NCI-H1930 (cell line): ENCODE data around the gene GPRIN3.
"Not testable (repeated sequence)": the region's sequence is repeated elsewhere in the genome, so short reads cannot be mapped to it uniquely, and the experiment has no call there.

ENCODE experiments used
- DNase-seq, 2 experiments: peaks; one replicate each; lab custom pipeline; 2025; lab: John Stamatoyannopoulos, UW

GPRIN3 gene

DNA sequence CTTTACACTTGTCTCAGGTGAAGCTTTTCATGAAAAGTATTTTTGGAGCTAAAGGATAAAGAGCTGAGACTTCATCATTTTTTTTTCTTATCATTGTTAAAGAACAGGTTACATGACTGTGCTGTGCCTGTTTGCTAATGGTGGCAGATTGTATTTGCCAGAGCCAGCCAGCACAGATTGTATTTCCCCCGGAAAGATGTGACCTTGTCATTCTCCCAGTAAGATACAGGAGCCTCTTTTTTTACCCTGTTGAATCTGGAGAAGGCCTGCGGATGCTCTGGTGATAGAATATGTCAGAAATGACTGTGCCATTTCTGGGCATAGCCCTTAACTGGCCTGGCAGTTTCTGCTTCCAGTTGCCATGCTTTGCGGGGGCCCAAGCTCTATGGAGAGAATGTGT, 91.9 kb downstream of the GPRIN3 start:
- DNase-seq, result no peak

DNA sequence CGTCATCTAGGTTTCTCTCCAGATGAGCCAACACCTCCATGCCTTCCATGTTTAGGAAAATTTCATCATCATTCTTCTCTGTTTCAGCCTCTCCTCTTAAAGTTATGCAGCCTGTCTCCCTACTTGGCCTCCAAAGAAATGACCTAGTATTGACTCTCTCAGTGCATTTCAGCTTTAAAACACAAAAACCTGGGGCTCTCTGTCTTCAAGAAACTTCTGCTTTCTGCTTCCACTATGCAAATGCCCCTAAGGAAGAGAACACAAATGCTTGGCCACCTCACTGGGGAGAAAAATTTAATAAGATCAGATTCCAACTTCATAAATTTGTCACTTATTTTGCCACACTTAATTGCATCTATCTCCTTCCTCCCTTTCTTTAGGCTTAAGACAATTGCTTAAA, 93.3 kb downstream of the GPRIN3 start:
- DNase-seq, result no peak

DNA sequence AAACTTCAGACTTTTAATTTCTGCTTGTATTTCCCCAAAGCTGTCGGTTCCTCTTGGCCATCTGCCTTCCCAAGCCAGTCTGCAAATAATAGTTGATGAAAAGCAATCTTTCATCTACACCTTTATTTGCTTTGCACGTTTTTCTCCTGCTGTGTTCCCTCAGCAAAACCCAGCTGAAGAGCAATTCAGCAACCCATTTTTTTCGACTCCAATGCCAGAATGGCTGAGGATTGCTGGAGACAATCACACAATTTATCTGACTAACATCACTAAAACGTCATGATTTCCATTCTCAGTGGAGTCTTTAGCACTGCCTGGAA, 94.3 kb downstream of the GPRIN3 start:
- DNase-seq, result no peak

DNA sequence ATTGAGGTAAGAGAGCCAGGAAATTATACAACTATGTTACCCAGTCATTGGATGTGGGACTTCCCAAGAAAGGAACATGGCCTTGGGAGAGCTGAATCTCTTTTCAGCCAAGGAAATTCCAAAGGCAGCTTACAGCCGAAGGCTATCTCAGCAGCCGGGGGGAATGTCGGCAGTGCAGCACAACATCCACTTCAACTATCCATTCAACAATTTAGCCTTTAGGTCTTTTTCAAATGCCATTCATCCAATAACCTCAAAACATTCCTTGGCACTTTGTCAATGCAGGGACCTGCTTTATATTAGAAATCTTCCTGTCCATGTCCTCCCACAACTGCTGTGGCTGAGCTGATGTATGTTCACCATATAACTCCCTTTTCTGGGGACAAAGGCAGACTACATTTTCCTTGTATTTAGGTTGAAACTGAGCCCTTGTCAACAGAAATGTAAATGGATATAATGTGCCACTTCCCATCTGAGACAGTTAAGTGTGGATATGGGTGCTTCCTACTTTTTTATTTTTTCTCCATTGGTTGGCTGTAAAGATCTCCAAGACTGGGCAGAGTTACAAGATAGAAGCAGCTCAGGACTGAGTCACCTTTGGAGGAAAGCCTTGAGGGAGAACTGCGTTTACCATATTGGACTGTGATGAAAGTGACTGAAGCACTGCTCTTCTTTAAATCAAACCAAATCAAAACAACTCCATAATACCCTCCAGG, 94.8 kb downstream of the GPRIN3 start:
- DNase-seq, result no peak

DNA sequence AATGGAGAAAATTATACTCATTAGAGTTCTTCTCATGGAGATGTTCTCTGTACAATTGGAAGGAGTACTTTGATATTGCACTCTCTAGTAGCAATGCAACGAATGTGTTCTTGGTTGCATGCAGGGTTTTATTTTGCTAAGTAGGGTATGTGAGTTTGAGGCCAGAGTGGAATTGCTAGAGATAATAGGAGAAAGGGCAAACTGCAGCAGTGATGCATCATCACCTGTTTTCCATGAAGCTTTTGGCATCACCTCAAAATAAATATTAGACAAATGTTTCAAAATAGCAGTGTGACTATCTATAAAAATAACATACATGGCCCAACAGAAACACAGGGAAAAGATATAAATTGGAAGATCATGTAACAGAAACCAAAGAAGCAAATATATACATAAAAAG, 103.0 kb downstream of the GPRIN3 start:
- DNase-seq, result peak in 1 of 2 experiments; percentile 16

DNA sequence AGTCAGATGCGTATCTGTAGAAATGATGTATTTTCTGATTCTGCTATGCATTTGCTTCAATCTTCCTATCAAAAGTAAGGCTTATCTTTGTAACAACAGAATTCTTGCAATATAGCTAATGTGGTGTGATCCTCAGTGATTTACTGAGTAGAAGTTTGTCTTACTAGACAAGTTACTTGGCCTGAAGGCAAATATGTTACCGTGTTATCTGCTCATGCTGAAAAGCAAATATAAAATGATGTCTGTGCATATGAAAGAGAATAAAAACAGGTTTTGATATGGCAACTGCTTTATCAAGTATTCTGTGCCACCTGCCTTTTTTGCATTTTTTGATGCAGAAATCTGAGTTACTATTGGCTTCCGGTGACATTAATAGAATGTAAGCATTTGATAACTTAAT, 103.7 kb downstream of the GPRIN3 start:
- DNase-seq, result no peak

DNA sequence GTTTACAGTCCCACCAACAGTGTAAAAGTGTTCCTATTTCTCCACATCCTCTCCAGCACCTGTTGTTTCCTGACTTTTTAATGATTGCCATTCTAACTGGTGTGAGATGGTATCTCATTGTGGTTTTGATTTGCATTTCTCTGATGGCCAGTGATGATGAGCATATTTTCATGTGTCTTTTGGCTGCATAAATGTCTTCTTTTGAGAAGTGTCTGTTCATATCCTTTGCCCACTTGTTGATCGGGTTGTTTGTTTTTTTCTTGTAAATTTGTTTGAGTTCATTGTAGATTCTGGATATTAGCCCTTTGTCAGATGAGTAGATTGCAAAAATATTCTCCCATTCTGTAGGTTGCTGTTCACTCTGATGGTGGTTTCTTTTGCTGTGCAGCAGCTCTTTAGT, 108.2 kb downstream of the GPRIN3 start:
- not testable (repeated sequence) for DNase-seq

DNA sequence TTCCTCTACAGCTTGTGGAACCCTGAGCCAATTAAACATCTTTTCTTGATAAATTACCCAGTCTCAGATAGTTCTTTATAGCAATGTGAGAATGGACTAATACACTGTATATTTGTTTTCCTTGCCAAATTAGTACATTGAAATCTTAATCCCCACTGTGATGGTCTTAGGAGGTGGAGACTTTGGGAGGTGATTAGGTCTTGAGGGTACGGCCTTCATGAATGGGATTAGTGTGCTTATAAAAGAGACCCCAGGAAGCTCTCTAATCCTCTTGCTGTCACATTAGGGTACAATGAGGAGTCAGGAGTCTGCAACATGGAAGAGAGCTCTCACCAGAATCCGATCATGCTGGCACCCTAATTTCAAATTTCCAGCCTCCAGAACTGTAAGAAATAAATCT, 109.7 kb downstream of the GPRIN3 start:
- no peak for DNase-seq

DNA sequence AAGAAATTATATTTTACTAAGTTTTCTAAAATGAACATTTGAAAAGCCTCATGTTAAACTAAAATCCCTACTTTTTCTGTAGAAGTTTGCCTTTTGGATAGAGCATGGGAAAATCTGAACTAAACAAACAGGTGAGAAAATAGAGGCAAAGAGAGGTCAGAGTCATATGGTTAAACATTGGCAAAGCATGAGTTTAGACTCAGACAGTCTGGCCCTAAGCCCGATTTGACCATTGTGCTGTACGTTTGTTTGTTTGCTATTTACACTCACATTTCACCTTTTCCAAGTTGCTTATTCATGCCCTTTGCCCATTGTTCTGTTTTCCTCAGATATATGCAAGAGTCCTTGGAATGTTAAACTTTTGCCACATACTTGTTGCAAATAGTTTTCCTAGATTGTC, 110.9 kb downstream of the GPRIN3 start:
- DNase-seq, result no peak

DNA sequence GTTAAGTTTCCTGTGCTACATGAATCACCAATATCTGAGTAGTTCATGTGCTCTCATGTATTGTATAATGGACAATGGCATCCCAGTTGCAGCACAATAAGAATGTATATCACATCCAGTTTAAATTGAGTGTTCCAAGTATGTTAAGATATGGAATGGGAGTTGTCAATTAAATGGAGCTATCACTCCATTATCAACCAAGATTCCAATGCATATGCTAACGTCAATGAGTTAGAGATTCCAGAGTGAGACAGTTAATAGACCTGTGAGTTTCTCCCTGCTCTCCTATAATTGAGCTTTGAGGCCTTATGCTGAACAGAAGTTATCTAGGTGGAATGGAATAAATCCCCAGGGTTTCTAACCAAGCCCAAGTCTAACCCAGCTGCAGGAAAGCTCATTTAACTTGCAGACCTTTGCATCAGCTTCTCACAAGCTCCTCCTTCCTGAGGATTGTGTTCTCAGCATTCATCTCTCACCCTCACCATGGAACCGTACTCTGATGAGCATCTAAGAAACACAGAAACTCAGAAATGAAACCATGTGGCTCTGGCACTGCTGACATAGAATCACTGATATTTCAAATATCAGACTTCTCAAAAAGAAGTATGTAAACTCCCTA, 111.4 kb downstream of the GPRIN3 start:
- DNase-seq, result peak in 1 of 2 experiments; percentile 71

DNA sequence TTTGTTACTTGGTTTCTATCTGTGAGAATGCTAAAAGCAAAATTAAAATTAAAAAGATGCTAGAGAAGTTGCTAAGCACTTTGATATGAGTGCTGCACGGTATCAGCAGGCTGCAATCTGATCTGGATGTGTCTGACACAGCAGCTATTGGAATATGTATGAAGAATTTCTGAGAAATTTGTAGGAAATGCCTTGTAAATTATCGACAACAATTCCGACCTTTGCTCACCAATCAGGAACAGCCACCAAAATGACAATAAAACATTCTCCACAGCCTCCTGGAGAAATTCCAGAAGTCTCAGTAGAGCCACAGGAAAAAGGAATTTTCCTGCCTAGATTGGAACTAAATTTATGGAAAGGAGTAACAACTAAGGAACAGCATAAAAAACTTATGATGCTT, 113.8 kb downstream of the GPRIN3 start:
- no peak for DNase-seq
